NCI-H1694 treated with DMSO at 0.1 percent for 48 hours (cell line): ENCODE measurements around the gene SPATA46.
A peak's percentile ranks its signal among the peaks of the same experiment; 100 is the strongest.

Experiments
- DNase-seq: peaks from one replicate; lab custom pipeline; 2025; lab: John Stamatoyannopoulos, UW

SPATA46 gene

DNA sequence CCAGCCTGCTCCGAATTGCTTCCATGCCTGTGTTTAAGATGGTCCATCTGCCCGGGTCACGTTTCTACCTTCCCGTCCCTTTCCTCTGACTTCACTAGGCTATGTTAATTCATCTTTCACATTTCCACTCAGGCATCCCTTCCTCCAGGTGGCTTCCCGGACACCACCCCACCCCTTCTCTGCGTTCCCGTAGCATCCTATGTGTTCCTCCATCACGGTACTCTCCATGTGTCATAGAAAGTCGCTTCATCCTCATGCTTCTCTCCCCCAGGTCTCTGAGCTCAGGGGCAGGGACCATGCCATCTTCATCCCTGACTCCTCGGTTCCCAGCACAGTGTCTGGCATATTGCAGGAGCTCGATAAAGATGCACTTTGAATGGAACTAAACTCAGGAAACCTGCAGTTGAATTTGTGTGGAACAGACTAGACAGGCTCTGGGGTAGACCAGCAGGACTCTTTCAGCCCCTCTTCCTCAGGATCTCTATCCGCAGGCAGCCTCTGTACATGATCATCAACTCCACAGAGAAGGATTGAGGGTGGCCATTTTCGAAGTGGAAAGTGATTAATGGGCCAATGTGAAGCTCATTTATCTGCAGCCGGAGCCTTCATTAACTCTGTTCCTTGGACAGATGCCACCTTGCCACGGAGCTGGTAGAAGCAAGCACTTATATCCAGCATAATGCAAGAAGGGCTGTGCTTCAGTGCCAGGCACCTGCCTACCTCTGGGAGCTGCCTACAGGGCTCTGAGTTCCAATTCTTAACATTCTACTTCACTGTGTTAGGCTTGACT is 13.9 kb upstream of the SPATA46 start:
- DNase-seq, result no peak

DNA sequence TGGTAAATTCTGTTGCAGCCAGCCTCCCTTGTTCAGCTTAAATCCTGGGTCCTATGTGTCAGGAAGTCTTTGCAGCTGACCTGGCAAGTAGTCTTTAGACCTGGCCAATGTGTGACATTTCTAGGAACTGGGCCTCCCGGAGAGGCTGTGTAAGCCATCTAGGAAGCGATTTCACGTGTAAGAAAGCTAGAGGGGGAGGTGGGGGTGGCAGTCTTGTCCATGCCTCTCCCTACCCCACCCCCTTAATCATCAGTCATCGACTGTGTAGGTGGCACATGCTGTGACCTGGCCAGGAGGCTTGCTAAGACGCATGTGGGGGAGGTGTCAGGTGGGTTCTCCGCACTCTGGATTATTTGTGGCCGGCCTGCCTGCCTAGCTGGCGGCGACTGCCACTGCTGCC is 13.3 kb upstream of the SPATA46 start:
- DNase-seq, result no peak

DNA sequence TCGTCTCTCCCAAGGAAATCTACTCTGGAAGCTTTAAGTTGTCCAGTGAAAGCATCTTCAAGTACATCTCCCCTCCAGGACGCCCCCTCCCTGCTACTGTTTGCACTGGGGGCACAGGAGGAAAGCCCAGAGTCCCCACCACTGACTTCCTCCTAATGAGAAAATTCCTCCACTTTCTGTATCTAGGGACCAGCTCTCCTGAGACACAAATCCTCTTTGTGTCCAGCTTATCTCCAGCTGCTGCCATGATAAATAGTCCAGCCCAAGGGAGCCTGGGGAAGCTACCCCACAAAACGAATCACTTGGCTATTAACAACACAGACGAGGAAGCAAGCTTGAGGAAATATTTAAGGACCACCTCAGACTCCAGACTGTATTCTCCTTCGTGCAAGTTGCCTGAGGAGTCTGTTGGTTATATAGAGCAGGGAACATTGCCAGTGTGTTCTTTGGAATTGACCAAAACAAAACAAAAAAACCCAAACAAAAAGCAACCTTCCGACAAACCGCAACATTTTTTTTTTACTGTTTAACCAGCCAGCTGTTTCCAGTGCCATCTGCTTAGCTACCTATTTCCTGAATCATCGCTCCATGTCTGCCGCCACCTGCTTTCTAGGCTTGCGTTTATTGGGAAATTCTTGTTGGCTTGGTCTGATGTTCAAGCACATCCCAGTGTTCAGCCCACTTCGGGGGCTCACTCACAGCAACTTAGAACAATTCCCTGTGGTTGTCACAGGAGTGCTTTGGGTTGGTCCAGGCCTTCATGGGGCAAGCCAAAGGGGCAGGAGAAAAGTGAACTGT is 12.6 kb upstream of the SPATA46 start:
- DNase-seq, result peak; percentile 79

DNA sequence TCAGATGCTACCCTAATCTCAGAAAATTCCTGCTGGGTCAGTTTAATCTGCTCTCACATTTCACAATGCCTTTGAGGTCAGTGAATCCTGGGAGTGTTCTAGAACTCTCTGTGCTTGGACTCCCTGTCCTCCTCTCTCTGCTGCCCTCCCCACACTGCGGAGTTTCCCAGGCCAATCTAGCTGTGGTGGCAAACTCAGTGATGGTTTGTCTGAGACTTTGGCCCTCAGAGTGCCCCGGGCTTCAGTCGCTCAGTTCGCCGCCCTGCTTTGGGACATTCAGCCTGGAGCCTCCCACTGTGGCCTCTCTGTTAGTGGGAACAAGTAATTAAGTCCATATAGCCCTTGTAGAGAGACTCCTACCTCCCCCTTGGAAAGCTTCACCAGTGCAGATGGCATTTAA is 12.0 kb upstream of the SPATA46 start:
- no peak for DNase-seq

DNA sequence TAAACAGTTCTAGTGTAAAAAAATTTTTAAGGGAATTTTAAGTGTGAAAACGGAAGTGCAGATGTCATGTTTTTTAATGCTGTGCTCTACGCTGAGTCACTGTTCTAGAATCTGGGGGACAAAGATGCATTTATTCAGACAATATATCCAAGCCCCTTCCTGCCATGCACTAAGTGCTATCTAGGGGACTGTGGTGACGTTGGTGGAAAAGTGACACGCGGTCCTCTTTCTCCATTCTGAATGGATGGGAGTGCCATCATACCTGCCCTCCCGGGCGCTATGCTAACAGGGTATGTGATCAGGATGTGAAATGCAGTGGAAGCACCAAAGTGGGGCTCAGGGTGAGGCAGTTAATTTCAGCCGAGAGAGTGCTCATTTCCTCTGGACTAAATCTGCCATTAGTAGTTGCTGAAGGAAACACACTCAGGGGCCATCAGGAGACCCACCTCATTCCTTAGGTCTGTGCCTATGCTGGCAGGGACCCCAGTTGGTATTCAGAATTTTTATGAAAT is 11.5 kb upstream of the SPATA46 start:
- DNase-seq, result no peak

DNA sequence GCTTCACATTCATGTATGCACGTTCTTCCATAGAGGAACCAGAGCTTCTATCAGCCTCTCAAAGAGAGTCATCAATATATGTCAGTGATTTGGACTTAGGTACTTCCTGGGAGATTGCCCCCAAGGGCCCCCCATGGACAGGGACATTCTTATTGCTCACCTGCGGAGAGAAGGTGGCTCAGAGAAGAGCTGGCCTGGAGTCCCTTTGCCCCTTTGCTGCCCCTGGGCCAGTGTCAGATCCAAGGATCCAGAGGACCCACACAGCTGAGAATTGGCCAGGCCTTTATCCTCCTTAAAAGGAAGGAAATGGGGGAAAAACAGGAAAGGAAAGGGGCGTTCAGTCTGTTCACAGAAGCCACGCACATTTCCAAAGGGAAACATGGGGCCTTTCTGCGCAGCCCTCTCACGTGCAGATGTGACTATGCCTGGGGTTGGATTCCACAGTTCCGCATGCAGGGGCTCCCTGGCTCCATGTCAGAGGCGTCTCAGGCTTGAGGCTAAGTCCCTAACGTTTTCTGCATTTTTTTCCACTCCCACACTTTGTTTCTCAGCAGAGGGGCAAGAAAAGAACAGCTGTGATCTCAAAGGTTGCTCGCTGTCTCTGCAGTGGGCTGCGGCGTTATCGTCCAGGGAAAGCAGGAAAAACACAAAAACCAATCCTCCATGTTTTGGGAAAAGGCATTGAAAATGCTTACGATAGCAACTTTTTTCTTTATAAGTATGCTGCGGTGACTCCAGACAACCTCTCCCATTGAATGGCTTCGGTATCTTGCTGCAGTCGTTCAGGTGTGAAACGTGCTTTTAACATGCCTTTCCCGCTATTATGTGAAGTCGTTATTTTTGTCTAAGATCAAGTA is 10.8 kb upstream of the SPATA46 start:
- no peak for DNase-seq

DNA sequence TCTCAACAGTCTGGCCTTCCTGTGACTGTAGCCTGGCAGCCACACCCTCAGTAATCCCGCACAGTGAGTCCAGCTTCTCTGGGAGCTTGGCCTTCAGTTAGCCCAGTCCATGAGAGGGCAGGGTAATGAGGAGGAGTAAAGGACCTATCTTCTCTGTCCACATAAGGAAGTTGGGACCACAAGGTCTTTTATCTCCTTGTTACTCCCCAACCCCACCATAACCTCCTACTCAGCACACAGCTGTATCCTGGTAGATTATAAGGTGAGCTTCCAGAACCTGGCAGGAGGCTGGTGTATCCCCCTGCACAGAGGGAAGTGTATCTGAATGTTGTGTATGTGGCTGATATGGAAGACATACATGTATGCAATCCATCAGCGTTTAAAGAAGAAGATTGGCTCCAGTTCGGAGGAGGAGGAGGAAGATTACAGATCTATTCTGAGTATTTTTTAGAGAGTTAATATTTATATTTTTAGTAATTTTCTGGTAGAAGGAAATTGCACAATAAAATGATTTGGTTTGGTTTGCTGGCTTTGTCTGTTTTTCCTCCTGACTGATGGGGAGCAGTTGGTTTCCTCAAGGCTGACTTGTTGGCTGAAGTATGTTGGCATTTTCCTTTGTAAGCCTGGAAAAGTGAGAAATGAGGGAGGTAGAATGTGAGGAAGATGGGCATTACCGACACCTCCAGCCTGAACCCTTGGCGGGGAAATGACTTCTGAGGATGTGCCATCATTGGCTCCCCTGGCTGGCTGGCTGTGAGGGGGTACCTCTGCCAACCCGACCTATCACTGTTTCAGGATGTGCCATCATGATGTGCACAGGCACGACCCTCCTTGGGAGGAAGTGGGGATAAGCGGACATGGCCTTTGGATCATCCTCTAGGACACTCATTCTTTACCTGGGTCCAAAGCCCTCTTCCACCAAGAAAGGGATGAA is 9.9 kb upstream of the SPATA46 start:
- no peak for DNase-seq

DNA sequence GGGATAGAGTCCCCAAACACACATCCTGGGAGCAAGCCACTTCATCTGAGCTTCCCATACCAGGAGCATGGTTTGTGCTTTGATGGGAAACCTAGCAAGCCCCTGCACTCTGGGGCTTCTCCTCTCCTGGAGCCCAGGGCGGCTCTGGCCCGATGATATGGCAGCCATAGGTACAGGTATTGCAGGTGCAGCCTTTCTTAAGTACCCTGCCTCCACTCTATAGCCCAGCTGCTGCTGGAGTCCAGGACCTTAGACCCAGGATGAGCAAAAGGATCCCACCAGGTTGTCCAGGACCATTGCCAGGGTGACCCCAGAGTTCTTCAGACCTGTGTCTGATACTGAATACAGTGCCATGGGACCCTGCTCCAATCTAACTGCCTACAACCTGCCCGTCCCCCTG is 9.0 kb upstream of the SPATA46 start:
- no peak for DNase-seq

DNA sequence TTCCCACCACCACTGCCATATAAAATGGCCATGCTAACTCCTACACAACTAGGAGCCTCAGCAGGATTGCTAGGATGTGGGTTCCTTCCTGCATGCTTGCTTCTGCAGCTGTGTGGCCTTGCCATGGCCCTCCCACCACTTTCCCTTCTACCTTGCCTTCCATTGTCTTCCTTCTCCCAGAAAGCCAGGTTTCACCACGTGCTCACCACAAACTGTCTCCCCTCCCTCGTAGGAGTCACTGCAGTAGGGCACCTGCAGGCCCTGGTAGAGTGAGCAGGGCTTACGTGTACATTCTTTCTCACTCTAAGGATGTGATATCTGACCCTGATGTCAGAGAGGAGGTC is 8.6 kb upstream of the SPATA46 start:
- DNase-seq, result no peak

DNA sequence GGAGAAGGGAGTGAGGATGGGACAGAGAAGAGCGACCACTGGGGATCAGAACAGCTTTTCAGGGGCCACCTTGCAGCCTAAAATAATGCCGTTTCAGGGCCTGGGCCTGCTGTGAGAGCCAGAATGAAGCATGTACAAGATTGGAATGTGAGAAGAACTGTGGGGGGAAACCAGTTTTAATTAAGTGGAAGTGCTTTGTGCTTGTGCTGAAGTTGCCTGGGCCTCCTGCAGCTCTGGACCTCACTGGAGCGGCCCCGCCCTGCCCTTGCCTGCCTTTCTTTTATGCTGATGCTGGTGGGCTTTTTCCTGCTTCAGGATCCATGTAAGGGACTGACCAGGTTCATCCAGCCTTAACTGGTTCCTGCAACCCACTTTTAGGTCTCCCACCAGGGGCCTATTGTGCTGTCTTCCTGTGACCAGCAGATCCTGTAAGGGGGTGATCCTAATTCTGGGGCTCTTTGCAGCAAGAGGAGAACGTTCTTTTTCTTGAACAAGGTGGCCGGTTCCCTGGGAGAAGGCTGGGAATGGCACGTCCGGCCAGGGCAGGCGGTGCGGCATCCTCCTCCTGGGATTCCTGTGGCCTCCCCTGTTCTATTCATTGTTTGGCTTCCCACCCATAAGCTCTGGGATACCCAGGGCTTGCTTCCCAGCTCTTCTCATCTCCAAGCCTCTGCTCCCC is 8.1 kb upstream of the SPATA46 start:
- DNase-seq, result no peak

DNA sequence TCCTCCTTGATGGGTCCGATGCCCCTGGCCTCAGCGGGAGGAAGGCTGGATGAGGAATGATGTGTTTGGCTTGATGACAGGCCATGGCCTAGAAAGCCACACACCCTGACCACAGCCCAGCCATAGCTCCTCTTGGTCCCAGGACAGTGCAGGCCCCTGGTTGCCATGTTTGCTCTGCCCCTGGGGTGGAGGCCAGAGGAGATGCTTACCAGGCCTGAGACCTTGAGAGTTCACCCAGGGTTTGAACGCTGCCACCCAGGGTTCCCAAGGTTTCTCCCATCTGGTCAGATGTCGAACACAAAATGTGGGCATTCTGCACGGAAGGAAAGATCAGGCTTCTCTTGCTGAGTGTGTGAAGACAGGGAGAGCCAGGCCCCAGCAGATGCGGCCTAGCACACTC is 7.5 kb upstream of the SPATA46 start:
- no peak for DNase-seq

DNA sequence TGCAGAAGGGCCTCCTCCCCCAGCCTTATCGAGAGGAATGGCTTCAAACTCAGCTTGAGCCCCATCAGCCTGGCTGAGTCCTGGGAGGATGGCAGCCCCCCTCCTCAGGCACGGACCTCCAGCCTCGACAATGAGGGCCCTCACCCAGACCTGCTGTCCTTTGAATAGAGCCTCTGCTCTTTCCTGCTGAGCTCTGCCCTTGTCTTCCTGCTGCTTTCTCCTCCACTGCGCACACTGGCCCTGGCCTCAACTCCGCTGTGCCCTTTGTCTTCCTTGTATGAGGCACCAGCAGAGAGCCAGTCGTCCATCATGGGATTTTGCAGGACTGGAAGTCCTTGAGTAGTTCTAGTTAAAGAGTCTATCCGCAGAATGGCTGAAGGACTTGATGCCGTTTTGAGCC is 6.9 kb upstream of the SPATA46 start:
- no peak for DNase-seq

DNA sequence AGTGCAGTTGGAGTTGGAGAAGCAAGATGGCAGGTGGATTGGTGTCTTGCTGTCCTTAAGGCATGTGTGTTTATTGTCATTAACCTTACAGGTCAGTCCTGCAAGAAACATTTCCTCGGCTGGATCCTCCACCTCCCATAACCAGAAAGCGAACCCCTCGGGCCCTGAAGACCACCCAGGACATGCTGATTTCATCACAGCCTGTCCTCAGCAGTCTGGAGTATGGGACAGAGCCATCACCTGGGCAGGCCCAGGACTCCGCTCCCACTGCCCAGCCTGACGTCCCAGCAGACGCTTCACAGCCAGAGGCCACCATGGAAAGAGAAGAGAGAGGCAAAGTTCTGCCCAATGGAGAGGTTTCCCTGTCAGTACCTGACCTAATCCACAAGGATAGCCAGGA is 6.4 kb upstream of the SPATA46 start:
- no peak for DNase-seq

DNA sequence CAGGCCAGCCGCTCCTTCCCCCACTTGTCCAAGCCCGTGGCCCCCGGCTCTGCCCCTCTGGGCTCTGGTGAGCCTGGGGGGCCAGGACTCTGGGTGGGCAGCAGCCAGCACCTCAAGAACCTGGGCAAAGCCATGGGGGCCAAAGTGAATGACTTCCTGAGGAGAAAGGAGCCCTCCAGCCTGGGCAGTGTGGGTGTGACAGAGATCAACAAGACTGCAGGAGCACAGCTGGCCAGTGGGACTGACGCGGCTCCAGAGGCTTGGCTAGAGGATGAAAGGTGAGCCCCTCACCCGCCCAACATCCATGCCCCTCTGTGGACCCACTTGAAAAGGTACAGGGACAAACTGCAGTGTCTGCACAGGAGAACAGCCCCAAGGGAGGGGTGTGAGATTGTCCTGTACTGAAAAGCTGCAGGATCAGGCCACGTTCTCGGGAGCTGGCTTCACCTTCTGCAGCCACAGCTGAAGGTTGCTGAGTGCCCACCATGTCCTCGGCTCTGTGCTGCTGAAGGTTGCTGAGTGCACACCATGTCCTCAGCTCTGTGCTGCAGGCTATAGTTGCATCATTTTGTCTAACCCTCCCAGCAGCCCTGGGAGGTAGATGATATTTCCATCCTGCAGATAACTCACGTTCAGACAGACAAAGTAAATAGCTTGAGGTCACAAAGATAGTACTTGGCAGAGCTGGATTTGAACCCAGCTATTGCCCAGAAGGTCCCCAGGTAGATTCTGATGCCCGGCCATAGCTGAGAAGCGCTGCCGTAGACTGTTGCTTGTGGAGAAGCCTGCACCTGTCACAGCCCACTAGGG is 5.5 kb upstream of the SPATA46 start:
- no peak for DNase-seq

DNA sequence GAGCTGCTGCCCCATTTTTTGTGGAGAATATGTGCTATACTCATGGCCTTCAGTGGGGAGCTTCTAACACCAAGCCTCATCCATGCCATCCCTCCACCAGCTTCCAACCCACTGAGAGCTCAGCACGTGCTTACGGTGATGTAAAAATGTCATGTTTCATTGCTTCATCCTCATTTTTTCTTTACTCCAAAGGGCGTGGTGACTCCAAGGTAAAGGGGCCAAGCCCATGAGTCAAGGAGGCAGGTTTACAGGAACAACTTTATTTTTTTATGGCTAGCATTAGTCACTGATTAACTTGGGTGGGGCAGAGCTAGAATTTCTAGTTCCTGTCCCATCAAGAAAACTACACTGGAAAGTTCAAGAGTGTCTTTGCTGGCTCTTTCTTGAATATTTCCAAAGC is 4.7 kb upstream of the SPATA46 start, which contains the start of gene C1orf226:
C1orf226 (plus strand) TSS at position 346 of the 400 bp plus-strand sequence. CDS start 174 bp downstream, outside the sequence.
- DNase-seq, result no peak

DNA sequence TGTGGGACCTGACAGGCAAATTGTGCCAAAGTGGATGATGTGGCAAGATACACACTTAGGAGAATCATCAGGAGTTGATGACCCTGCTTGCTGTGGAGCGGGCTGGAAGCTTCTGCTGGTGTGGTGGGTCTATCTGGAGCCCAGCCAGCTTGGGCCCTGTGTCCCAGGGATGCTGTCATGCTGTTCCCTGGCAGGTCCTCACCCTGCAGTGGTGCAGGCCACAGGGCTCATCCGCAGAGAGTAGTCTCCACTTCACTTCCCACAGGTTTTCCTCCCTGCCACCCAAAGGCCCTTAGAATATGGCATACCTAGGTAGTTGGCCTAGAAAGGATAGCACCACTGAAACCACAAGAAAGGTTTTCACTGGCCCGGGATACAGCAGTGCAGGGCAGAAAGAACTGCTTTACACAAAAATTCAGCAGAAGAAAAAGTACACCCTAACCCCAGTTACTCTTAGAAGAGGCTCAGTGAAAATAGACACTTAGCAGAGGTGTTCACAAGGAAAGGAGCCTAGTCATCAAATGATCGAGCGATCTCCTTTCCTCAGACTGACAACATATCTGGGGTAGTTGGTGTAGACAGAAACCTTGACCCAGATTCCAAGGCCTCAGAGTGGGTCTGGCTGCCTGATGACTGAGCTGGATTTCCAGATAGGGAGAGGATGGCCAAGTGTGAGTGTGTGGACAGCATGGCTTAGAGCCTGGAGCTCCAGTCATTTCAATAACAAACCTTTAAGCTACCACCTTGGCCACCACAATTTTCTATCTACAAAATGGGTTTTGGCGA is 3.6 kb upstream of the SPATA46 start:
- DNase-seq, result no peak

DNA sequence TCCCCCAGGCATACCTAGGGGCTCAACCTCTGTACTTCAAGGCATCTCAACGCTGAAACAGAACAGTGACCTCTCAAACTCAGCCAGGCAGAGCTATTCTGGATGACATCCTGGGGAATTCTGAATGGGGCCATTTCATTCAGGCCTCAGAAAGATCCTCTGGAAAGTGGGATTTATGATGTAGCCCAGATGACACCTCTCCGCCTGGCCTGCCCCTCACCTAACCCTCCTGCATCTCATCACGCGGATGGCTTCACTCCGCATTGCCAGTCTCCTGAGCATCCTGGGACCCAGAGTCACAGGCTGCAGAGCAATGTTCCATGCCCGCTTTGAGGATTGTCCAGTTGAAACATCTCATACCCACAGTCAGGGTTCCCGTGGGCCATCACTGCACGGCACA is 1.2 kb downstream of the SPATA46 start:
- DNase-seq, result no peak

DNA sequence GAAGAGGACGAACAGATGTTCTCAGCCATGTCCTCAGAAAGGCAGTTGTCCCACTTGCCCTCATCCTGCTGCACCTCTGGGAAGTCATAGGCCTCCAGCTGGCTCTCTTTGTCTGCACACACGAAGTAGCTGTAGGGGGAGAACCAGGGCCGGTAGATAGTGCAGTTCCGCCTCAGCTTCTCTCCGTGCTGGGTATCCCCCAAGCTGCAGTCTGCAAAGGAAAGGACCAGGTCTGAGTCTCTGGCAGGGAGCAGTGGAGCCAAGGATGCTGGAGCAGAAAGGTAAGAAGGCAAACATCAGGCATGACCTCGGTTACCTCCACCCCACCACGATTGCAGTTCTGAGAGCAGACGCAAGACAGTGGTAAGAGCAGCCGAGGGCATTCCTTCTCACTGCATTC is 2.2 kb downstream of the SPATA46 start:
- no peak for DNase-seq
